C4-2B (cell line): Measurements from ENCODE around the gene IRX3.
"Not testable (repeated sequence)": the region's sequence is repeated elsewhere in the genome, so short reads cannot be mapped to it uniquely, and the experiment has no call there.

Source experiments
- H3K27ac ChIP-seq: fragments of 450-650 bp; 2 replicates; pipeline ENCODE4 v1.5.1; 2017
- CTCF ChIP-seq: fragments of 450-650 bp; conservative IDR thresholded peaks from 2 replicates; pipeline ENCODE4 v1.5.1; 2017; ENCODE audit warnings: mild to moderate bottlenecking
- ZFX ChIP-seq: fragments of 450-650 bp; IDR thresholded peaks from 2 replicates; pipeline ENCODE4 v1.6.1; 2017

Gene IRX3

GRCh38 chr16:54268340-54268739 lies 18.2 kb downstream of the IRX3 start:
- TF ChIP-seq ZFX, result no peak
- no peak overlapping the region for H3K27ac ChIP-seq

GRCh38 chr16:54266363-54266955 lies 20.1 kb downstream of the IRX3 start:
- TF ChIP-seq ZFX (no peak), CTCF (no peak)
- H3K27ac ChIP-seq, result no peak overlapping the region

- TF ChIP-seq ZFX (no peak), CTCF (no peak)
- no peak overlapping the region for H3K27ac ChIP-seq
Observed at GRCh38 chr16:54265575-54266107, 20.9 kb downstream of the IRX3 start.

GRCh38 chr16:54253118-54253517 lies 33.5 kb downstream of the IRX3 start:
- TF ChIP-seq ZFX (no peak), CTCF (no peak)
- no peak overlapping the region for H3K27ac ChIP-seq

GRCh38 chr16:54248863-54249710 lies 37.5 kb downstream of the IRX3 start:
- no peak for TF ChIP-seq CTCF
- TF ChIP-seq ZFX, result no peak

GRCh38 chr16:54247705-54248104 lies 38.9 kb downstream of the IRX3 start:
- not testable (repeated sequence) for H3K27ac ChIP-seq

More at GRCh38 chr16:54248863-54249710, 37.5 kb downstream of the IRX3 start:
- H3K27ac ChIP-seq, result no peak overlapping the region

GRCh38 chr16:54246454-54246821 lies 40.1 kb downstream of the IRX3 start:
- no peak for TF ChIP-seq ZFX
- no peak for TF ChIP-seq CTCF
- no peak overlapping the region for H3K27ac ChIP-seq

GRCh38 chr16:54245788-54246453 lies 40.7 kb downstream of the IRX3 start:
- no peak overlapping the region for H3K27ac ChIP-seq
- no peak for TF ChIP-seq CTCF
- no peak for TF ChIP-seq ZFX
